MM.1S (cell line): ENCODE measurements around the gene PDE3B.

ENCODE experiments used
- EZH2 ChIP-seq: fragments of 300-600 bp; sonication (generic); optimal IDR thresholded peaks from 2 replicates; pipeline ENCODE3; 2017; ENCODE audit warnings: low read depth, mild to moderate bottlenecking, antibody characterized with exemption, low read length, mixed read lengths
- TF ChIP-seq, protein P1 (sequence below): fragments of 300-600 bp; sonication (generic); IDR thresholded peaks from 2 replicates; pipeline ENCODE4 v1.5.1; 2016; ENCODE audit warnings: antibody characterized with exemption, low read length, mixed read lengths

DNA sequence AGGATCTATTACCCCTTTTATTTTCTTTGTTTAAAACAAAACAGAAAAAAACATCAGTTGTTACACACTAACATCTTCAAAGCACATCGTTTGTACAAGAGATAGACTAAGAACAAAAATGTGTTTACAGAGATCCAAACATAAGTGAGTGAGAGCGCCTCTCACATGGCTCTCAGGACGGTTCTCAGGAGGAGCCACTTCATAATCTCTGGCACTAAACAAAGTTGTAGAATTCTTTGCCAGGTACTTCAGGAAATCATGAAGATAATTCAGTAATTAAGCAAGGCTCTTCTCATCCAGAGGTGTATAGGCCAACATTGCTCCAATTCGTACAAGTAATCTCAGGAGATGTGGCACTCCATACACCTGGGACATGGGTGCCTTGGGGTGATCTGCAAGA is 29.8 kb downstream of the PDE3B start:
- no peak for TF ChIP-seq EZH2
- TF ChIP-seq, protein P1, sequence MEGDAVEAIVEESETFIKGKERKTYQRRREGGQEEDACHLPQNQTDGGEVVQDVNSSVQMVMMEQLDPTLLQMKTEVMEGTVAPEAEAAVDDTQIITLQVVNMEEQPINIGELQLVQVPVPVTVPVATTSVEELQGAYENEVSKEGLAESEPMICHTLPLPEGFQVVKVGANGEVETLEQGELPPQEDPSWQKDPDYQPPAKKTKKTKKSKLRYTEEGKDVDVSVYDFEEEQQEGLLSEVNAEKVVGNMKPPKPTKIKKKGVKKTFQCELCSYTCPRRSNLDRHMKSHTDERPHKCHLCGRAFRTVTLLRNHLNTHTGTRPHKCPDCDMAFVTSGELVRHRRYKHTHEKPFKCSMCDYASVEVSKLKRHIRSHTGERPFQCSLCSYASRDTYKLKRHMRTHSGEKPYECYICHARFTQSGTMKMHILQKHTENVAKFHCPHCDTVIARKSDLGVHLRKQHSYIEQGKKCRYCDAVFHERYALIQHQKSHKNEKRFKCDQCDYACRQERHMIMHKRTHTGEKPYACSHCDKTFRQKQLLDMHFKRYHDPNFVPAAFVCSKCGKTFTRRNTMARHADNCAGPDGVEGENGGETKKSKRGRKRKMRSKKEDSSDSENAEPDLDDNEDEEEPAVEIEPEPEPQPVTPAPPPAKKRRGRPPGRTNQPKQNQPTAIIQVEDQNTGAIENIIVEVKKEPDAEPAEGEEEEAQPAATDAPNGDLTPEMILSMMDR = no peak
